ENCODE measurements around the gene PACS2. TPM values are rescaled to one million over a fixed set of nuclear protein-coding genes. Genes with fewer than 3 reads are reported as not detected.

Gene PACS2
- total RNA-seq, 2 donors from 2014 or later, result 61.3 to 69.4 TPM

DNA sequence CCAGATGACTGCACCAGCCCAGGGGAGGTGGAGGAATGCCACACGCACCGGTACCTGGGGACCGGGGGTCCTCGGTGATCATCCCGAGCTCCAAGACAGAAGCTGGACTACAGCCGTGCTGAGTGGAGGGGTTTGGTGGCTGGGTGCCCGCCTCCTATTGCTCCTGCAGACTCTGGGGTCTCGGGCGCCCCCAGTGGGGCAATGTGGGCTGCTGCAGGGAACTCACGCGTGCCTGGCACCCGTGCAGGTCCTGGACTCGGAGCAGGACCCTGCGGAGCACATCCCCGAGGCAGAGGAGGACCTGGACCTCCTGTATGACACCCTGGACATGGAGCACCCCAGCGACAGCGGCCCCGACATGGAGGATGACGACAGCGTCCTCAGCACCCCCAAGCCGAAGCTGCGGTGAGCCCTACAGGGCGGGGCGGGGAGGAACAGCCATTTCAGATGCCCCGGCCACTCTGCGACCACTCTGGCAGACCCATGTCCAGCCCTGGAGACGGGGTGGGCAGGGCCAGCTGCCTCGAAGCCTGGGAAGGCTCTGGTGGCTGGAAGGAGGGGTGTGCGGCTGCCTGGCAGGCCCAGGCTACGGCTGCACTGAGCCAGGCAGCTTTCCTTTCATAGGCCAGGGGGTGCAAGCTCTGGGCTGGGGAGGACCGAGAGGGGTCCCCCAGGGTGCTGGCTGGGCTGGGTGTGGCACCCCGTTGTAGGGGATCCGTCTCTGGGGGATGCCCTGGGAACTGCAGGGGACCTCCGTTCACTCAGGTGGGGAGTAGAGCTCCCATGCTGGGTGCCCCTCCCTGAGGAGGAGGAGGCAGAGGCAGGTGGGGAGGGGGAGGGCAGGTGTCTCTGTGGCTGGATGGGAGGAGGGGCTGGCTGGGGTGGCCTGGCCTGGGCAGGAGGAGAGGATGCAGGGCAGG is 62.2 kb downstream of the PACS2 start:
- DNase-seq (ENCODE audit: low spot score), result no peak
- intact Hi-C loops (cut with DNase I), result no loop called here

DNA sequence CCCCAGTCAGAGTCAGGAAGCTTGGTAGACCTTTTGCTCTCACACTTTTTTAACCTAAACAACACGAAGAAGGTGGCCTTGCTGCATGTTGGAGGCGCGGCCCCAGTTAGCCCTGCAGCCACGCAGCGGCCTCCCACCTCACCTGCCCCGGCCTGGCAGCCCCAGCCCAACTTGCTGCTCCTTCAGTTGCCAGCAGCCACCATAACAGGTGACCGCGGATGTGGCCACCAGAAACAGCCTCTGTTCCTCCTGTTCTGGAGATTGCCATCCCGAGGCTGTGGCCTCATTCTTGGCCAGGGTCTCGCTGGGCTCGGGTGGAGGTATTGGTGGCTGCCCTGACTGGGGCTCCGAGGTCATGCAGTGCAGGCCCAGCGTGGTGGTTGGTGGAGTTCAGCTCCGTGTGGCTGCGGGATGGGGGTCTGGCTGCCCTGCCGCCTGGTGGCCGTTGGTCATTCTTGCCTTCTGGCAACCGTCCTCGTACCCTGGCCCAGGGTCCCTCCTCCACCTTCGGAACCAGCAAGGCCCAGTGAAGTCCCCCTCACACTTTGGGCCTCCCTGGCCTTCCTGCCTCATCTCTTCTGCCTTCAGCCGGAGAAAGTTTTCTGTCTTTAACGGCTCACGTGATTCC is 63.1 kb downstream of the PACS2 start:
- intact Hi-C loops (cut with DNase I), result no loop called here
- no peak for DNase-seq (ENCODE audit: low spot score)

GRCh38 chr14:105378199-105378598 is 63.7 kb downstream of the PACS2 start:
- intact Hi-C loops (cut with DNase I), result no loop called here
- no peak for DNase-seq (ENCODE audit: low spot score)

- intact Hi-C loops (cut with DNase I), result no loop called here
- DNase-seq (ENCODE audit: low spot score), result no peak
Observed at GRCh38 chr14:105378873-105379685, 64.5 kb downstream of the PACS2 start.

GRCh38 chr14:105379946-105380345 is 65.4 kb downstream of the PACS2 start:
- no peak for DNase-seq (ENCODE audit: low spot score)
- intact Hi-C loops (cut with DNase I), result no loop called here

- intact Hi-C loops (cut with DNase I), result no loop called here
- no peak for DNase-seq (ENCODE audit: low spot score)
Observed at GRCh38 chr14:105380756-105381155, 66.2 kb downstream of the PACS2 start.

GRCh38 chr14:105381446-105382342 is 67.1 kb downstream of the PACS2 start:
- intact Hi-C loops (cut with DNase I), result no loop called here
- DNase-seq (ENCODE audit: low spot score), result no peak

DNA sequence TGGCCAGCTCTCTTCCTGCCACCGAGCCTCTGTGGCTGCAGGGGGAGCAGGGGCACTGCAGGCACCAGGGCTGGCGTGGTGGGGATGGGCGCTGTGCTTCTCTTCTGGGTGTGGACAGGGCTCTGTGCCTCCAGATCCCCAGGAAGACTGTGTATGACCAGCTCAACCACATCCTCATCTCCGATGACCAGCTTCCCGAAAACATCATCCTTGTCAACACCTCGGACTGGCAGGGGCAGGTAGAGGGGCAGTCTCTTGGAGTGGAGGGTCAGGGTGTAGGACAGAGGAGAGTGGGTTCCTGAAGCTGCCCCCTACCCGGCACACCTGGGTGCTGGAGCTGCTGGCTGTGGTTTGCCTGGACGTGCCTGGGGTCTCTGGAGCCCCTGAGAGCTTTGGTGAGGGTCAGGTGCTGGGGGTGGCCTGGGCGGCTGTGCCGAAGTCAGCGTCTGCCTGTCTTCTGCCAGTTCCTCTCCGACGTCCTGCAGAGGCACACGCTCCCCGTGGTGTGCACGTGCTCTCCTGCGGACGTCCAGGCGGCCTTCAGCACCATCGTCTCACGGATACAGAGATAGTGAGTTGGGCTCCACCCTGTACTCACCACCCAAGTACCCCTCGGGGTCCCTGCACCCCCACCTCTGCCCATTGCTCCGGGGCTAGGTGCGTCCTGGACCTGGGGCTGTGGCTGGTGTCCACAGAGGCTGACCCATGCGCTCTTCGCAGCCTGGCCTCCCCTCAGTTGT is 68.0 kb downstream of the PACS2 start:
- no peak for DNase-seq (ENCODE audit: low spot score)
- intact Hi-C loops (cut with DNase I), result no loop called here

GRCh38 chr14:105383083-105383730 is 68.7 kb downstream of the PACS2 start:
- intact Hi-C loops (cut with DNase I), result no loop called here
- DNase-seq (ENCODE audit: low spot score), result no peak

DNA sequence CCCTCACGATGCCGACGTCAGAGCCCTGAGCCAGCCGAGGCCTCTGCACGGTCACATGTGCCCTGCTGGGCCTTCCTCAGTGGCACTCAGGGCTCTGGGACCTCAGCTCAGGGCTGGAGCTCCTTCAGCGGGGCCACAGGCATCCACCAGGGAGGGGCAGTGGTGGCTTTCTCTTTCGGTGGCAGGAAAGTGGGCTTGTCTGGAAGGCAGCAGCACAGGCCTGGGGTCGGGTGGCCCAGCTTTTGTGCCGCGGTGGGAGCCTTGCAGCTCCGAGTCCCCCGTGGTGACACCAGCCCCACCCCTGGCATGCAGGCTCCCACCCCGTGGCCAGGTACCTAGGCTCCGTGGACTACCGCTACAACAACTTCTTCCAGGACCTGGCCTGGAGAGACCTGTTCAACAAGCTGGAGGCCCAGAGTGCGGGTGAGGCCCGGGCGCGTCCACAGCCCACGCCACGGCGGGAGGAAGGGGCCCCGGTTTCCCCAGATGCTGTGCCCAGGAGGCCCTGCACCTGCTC is 69.6 kb downstream of the PACS2 start:
- DNase-seq (ENCODE audit: low spot score), result no peak
- intact Hi-C loops (cut with DNase I), result no loop called here

- intact Hi-C loops (cut with DNase I), result no loop called here
Observed at GRCh38 chr14:105384605-105385321, 70.2 kb downstream of the PACS2 start.

DNA sequence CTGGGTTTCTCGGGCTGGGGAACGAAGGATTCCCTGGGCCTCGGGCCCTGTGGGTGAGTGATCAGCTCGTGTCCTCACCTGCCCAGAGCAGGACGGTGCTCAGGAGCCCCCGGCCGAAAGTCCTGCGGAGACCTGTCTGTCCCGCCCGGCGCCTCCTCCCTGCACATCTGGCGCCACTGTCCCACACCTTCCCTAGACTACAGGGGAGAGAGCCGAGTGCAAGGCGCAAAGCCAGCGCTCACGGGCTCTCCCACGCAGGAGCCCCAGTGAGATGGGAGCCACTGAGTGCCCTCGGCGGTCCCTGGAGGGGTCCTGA is 70.7 kb downstream of the PACS2 start:
- intact Hi-C loops (cut with DNase I), result no loop called here
- DNase-seq (ENCODE audit: low spot score), result peak; percentile 42

More at GRCh38 chr14:105384605-105385321, 70.2 kb downstream of the PACS2 start:
- no peak for DNase-seq (ENCODE audit: low spot score)

DNA sequence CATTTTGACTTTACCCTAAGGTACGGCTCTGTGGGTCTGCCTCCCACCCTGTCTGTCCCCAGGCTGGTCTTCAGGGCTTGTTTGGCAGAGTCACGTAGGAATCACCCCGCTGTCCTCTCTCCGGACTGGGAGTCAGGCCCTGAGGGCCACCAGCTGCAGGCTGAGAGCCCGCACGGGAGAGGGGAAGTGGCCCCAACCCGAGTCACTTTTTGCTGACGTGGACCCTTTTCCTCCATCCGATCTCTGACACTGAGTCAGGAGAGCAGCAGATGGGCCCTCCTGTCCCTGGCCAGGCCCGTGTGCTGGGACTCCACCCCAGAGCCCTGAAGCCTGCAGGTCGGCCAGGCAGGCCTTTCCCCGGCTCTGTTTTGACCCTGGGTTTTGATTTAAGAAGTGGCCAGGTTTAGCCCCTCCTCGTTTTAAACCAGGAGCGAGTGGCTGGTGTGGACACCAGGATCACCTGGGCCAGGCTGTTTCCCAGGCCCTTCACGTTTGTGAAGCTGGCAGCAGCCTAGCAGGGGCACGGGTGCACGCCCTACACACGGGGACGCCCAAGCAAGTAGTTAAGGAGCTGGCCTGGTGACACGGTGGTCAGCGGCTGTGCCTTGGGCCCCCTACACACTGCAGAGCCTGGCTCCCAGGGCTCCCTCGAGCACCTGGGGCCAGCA is 71.3 kb downstream of the PACS2 start:
- intact Hi-C loops (cut with DNase I), result no loop called here
- DNase-seq (ENCODE audit: low spot score), result peak; percentile 81

DNA sequence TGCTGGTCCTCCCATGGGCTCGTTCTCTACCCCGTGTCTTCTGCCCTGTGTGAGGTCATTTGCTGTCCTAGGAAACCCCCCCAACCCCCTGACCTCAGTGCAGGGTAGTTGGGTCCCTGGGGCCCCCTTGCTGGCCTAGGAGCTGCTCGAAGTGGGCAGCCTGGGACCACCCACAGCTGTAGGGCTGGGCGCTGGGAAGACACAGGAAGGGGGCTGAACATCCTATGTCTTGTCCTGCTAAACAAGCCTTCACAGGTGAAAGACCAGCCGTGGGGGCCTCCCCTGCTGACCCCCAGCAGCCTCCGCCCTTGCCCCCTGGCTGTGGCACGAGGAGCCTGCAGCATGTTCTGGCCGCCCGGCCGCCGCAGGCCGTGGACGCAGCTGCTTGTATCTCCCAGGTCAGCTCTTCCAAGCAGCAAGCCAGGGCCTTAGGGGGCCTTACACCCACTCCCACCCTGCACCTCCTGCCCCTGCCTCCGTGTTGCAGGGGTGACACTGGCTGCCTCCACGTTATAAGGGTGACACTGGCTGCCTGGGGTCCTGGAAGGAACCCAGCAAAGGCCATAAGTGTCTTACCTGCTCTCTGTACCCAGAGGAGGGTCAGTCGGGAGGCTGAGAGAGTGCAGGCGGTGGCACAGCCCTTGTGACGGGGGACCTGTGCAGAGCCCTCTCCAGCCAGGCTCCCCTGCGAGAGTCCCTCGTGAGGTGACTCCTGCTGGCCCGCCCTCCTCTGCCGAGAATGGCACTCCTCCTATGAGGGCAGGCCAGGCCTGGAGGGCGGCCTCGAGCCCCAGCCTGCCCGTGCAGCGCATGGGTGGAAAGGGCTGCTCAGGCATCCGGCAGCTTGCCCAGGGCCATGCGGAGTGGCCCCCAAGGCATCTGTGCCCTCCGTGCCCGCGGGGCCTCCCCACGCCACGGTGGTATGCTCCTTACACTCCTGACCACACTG is 72.3 kb downstream of the PACS2 start:
- intact Hi-C loops (cut with DNase I), result no loop called here
- DNase-seq (ENCODE audit: low spot score), result no peak

DNA sequence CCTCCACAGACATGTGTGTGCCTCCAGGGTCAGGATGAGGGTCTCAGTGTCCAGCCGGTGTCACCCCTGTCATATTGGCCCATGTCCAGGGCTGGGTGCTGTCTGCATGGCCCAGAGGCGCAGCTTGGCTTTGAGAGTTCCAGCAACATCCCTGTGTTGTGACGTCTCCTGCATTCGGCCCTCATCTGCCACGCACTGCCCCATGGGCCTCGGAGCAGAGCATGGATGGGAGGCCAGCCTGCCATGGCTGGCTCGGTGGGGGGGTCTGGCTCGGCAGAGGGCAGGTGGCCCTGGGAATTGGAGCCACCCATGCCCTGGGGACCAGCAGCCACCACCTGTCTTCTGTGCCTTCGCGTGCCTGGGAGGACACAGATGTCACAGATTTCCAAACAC is 73.0 kb downstream of the PACS2 start:
- intact Hi-C loops (cut with DNase I), result no loop called here
- no peak for DNase-seq (ENCODE audit: low spot score)
